GM10266 (cell line): ENCODE data around the gene AKT1S1.

Experiments used
- DNase-seq: peaks from one replicate; pipeline ENCODE4 v3.0.0; 2012; ENCODE audit errors: extremely low spot score
- CTCF ChIP-seq: IDR thresholded peaks from 2 replicates; pipeline ENCODE4 v1.5.1; 2012; ENCODE audit warnings: mild to moderate bottlenecking, low read depth; ENCODE audit not compliant: control insufficient read depth, insufficient read depth; ENCODE audit errors: missing control alignments

The AKT1S1 gene

DNA sequence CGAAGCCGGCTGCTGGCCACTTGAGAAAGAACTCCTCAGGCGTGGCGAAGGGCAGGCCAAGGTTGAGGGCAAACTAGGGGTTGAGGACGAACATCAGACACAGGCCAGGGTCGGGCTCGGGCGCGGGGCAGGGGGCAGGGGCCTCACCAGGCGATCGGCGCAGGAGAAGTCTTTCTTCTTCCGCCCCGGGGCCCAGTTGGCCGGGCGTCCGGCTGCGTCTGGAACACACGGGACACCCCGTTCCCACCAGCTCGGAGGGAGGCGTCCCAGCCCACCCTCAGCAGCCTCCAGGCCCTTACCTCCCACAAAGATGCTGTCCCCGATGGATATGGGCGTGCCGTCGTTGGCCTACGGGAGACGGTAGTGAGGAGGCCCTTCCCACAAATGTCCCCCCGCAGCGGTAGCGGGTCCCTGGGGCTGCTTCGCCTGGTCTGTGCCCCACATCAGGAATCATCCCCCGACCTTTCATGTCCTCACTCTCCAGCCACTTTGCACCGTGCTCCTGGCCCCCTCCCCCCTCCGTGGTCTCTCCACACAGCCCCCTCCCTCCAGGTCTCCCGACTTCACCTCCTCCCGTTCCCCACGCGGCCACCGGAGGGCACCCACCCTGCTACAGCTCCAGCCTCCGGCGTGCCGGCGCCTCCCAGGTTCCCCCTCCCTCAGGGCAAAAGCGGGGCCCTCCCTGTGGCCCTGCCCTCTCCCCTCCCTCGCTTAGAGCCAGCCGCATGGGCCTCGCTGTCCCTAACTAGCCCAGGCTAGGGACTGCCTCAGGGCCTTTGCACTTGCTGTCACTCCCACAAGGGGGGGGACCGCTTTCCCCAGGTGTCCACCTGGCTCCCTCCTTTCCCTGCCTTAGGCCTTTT is 14.5 kb downstream of the AKT1S1 start:
- DNase-seq = no peak
- peak; percentile 14 for TF ChIP-seq CTCF

- DNase-seq = no peak
- TF ChIP-seq CTCF = no peak
Measured at GRCh38 chr19:49861541-49862378, 15.4 kb downstream of the AKT1S1 start.

DNA sequence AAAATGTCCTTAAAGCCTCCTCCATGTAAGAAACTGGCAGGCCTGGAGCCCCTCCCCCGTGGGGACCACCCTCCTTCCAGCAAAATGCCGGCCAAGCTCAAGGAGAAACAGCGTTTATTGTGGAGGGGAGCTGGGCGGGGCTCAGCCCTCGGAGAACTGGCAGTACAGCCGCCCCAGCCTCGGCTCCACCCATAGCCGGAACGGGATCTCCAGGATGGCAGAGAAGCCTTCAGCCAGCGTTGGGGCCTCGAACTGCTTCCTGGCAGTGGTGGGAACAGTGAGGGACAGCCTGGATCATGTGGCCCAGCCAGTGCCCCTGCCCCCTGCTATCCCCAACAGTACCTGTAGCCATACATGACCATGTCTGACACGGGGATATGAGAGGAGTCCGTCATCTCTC is 16.0 kb downstream of the AKT1S1 start:
- DNase-seq = no peak
- TF ChIP-seq CTCF = no peak

- no peak for DNase-seq
- TF ChIP-seq CTCF = no peak
Measured at GRCh38 chr19:49860336-49861102, 16.6 kb downstream of the AKT1S1 start.

- DNase-seq = no peak
- no peak for TF ChIP-seq CTCF
Measured at GRCh38 chr19:49859682-49860335, 17.3 kb downstream of the AKT1S1 start.

- DNase-seq = no peak
- TF ChIP-seq CTCF = no peak
Measured at GRCh38 chr19:49858088-49858985, 18.8 kb downstream of the AKT1S1 start.
